C4-2B (cell line): ENCODE measurements around the gene DNAH12.
"Not testable (repeated sequence)": the region's sequence is repeated elsewhere in the genome, so short reads cannot be mapped to it uniquely, and the experiment has no call there.

Experiments used
- H3K27ac ChIP-seq: fragments of 450-650 bp; 2 replicates; pipeline ENCODE4 v1.5.1; 2017
- ZFX ChIP-seq: fragments of 450-650 bp; IDR thresholded peaks from 2 replicates; pipeline ENCODE4 v1.6.1; 2017
- TF ChIP-seq, protein P1 (sequence below): fragments of 450-650 bp; conservative IDR thresholded peaks from 2 replicates; pipeline ENCODE4 v1.5.1; 2017; ENCODE audit warnings: mild to moderate bottlenecking

The DNAH12 gene

DNA sequence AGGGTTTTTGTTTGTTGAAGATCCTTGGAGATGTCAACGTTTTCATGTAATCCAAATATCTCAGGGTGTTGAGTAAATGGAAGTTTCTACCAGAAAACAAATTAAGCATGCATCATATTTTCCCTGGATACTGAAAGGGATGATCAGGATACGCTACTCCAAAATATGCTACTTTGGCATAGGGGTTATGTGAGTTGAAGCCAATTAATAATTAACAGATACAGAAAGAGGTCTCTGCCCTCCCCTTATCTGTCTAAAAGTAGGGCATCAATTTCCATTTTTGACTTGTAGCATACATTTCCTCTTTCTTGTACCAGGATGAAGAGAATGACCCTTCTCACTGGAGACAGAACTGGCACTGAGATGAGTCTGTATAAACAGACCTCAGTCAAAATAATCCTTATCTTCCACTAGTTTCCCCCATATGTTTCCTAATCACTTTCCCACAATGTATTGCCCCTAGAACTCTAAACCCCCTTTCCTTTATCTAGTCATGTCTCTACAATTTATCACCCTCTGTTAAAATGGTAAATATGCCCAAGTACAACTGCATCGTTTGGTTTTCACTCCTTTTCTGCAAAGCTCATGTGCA is 234.3 kb downstream of the DNAH12 start:
- no peak overlapping the region for H3K27ac ChIP-seq
- TF ChIP-seq, protein P1, sequence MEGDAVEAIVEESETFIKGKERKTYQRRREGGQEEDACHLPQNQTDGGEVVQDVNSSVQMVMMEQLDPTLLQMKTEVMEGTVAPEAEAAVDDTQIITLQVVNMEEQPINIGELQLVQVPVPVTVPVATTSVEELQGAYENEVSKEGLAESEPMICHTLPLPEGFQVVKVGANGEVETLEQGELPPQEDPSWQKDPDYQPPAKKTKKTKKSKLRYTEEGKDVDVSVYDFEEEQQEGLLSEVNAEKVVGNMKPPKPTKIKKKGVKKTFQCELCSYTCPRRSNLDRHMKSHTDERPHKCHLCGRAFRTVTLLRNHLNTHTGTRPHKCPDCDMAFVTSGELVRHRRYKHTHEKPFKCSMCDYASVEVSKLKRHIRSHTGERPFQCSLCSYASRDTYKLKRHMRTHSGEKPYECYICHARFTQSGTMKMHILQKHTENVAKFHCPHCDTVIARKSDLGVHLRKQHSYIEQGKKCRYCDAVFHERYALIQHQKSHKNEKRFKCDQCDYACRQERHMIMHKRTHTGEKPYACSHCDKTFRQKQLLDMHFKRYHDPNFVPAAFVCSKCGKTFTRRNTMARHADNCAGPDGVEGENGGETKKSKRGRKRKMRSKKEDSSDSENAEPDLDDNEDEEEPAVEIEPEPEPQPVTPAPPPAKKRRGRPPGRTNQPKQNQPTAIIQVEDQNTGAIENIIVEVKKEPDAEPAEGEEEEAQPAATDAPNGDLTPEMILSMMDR: no peak
- TF ChIP-seq ZFX: no peak

DNA sequence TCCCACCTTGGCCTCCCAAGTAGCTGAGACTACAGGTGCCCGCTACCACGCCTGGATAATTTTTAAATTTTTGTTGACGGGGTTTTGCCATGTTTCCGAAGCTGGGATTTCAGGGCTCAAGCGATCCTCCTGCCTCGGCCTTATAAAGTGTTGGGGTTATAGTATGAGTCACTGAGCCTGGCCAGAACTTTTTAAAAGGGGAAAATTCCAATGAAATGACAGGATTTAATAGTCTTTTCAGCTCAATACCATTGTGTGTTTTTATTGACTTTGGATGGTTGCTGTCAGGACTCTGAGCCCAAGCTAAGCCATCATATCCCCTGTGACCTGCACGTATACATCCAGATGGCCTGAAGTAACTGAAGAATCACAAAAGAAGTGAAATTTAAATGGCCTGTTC is 240.6 kb downstream of the DNAH12 start:
- H3K27ac ChIP-seq: not testable (repeated sequence)

DNA sequence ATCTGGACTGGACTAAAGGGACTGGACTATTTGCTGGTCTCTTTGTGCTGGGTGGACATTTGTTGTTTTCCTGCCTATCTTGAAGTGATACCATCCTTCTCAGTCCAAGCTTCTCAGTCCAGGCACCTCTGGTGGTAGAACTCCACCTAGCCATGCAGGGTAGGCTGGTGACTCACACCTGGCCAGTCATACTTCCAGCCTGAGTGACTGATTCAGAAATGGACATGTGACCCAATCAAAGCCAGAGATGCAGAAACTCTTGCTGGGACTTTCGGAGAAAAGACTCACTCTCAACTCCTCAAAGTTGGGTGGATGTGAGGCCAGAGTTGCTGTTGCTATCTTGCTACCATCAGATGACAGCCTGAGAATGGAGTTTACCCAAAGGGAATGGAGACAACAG is 246.1 kb downstream of the DNAH12 start:
- no peak for TF ChIP-seq ZFX
- TF ChIP-seq, protein P1: no peak
- H3K27ac ChIP-seq: no peak overlapping the region

DNA sequence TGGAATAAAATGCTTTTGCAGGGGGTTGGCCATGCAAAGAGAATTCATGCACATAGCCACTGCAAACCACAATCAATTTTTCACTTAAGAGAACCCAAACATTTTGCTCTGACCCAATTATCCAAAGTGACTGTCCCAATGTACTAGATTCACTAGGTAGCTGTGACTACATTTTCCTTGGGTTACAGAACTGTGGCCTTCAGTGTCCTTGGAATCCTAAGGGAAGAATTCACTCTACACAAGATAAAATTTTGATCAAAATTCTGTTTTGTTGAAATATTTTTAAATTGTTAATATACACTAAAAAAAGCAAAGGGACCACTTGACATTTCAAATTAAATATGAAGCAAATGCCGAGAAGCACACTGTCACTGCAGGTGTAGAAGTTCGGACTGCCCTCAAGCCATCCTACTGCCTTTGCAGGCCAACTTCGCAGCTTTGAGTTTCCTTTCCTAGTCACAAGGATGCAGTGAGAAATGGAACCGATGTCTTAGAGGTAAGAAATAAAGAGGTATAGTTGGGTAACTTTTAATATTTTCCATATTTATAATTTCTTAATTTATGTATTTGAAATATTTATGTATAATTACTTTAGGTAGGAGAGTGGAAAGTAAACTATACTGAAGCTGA is 251.1 kb downstream of the DNAH12 start:
- TF ChIP-seq ZFX: no peak
- TF ChIP-seq, protein P1: no peak
- H3K27ac ChIP-seq: no peak overlapping the region

DNA sequence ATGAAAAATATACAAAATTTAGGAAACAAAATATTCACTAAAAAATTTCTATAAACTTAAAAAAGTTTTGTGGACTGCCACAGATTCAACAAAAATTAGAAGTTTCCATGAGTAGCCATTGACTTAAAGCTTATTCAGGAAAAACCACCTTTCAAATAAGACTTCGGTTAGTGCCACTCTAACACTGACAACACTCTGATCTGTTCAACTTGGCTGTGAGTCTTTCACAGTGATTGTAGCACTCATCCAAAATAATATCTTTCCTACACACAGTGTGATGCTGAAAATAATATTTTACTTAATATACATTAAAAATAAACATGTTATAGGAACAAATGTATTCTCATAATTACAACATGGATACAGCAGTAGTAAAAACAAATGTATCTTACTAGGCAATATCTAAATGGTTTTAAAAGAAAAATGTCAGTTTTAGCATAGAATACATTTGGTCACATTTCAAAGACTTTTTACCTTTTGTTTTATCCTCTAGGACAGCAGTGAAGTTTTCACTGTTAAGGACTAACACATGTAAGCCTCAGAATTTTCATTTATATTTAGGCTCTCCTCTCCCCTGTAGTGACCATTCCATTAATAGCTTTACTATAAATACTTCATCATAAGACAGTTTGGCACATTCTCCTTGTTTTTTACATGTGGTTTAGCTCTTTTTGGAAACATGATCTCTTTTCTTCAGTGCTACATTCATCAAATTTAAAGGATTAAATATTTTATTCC is 251.8 kb downstream of the DNAH12 start, which contains the start of gene ASB14:
ASB14 (minus strand) TSS at position 527 of the 738 bp plus-strand sequence. CDS start 652 bp downstream, outside the sequence.
- H3K27ac ChIP-seq: no peak within 1 kb of the TSS
- no peak for TF ChIP-seq ZFX
- TF ChIP-seq, protein P1: no peak

DNA sequence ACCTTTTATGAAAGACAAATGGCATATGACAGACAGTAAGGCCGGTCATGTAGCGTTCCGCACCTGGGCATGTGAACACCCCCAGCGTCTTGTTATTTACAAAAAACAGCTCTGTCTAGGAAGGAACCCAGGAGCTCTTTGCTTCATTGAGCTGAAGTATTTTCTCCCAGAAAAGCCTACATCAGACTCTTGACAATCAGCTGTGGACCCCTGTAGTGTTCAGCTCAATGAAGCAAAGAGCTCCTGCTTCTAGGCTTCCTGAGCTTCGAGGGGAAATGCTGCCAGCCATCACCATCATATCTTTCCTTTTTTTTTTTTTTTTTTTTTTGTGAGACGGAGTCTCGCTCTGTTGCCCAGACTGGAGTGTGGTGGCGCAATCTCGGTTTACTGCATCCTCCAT is 255.7 kb downstream of the DNAH12 start:
- TF ChIP-seq, protein P1: no peak
- TF ChIP-seq ZFX: no peak
- H3K27ac ChIP-seq: no peak overlapping the region

DNA sequence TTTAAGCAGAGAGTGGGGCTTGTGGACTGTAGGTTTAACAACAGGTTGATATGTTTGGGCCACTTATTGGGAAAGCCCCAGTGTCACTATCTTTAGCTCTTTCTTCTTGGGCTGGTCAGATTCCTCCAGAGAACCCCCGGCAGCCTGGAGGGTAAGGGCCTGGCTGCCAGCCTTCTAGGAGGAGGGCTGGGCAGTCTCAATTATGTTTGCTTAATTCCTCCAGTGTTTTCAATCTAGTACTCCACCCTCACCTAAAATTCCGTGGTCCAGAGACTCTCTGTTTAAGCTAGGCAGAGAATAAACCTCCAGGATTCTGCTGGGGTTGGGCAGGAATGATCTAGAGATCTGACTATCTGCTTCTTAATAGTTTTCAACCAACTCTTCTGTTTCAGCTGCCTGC is 256.9 kb downstream of the DNAH12 start:
- TF ChIP-seq, protein P1: no peak
- TF ChIP-seq ZFX: no peak
- no peak overlapping the region for H3K27ac ChIP-seq
